Hepatocyte (in vitro differentiated cells): ENCODE data around the gene SLX9.

ENCODE experiments used
- EZH2 ChIP-seq: fragments of 200-600 bp; sonication (generic); IDR thresholded peaks from 2 replicates; pipeline ENCODE4 v1.6.1; 2016; ENCODE audit warnings: antibody characterized with exemption, mild to moderate bottlenecking, borderline replicate concordance
- EZH2phosphoT487 ChIP-seq: fragments of 200-600 bp; sonication (generic); IDR thresholded peaks from one replicate; pipeline ENCODE4 v1.6.1; 2018; ENCODE audit warnings: antibody characterized with exemption, mild to moderate bottlenecking, low read depth, moderate library complexity; ENCODE audit not compliant: unreplicated experiment, severe bottlenecking
- TF ChIP-seq, protein P1 (sequence below): fragments of 200-600 bp; sonication (generic); IDR thresholded peaks from 2 replicates; pipeline ENCODE4 v1.5.1; 2016; ENCODE audit warnings: antibody characterized with exemption, mild to moderate bottlenecking; ENCODE audit not compliant: poor library complexity

DNA sequence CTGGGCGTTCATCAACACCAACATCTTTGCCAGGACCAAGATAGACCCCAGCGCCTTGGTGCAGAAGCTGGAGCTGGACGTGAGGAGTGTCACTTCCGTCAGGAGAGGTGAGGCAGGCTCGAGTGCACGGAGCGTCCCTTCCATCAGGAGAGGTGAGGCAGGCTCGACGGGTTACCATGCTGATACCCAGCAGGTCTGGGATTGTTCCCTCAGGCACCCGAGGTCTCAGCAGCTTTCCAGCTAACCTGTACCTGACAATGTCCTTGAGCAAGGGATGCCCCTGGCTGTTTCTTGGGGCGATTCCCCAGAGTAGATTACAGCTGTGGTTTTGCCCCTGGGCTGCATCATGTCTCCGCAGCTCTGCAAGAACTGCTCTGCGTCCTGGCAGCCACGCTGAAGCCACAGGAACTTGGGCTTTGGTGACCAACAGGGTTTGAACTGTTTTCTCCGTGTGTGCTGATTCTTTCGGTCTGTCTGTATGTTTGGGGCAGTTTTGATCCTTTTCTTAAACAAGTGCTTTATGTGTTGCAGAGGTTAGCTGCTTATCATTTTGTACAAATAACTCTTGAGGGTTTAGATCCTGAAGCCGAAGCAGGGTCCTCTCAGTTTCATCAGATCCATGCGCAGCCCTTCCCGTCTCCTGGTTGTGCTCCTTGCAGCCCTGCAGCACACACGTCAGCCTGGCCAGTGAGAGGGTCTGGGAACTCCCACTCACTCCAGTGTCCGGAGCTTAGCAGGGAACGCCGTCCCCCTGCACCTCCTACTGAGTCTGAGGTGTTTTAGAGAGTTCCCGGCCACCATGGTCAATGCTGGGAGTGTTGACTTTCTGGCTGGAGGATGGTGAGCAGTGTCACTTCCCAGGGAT lies 4.1 kb downstream of the SLX9 start:
- TF ChIP-seq, protein P1, sequence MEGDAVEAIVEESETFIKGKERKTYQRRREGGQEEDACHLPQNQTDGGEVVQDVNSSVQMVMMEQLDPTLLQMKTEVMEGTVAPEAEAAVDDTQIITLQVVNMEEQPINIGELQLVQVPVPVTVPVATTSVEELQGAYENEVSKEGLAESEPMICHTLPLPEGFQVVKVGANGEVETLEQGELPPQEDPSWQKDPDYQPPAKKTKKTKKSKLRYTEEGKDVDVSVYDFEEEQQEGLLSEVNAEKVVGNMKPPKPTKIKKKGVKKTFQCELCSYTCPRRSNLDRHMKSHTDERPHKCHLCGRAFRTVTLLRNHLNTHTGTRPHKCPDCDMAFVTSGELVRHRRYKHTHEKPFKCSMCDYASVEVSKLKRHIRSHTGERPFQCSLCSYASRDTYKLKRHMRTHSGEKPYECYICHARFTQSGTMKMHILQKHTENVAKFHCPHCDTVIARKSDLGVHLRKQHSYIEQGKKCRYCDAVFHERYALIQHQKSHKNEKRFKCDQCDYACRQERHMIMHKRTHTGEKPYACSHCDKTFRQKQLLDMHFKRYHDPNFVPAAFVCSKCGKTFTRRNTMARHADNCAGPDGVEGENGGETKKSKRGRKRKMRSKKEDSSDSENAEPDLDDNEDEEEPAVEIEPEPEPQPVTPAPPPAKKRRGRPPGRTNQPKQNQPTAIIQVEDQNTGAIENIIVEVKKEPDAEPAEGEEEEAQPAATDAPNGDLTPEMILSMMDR: no peak
- TF ChIP-seq EZH2: no peak
- TF ChIP-seq EZH2phosphoT487: no peak
